Mucosa of descending colon (tissue), 3 donors: ENCODE measurements around the gene RAB22A. TPM values are rescaled to one million over a fixed set of nuclear protein-coding genes. Genes with fewer than 3 reads are reported as not detected.

ENCODE experiments used
- ATAC-seq: fragments of 200-7000 bp; cut with Tn5 transposase; one replicate; pipeline ENCODE4 v1.9.1; 2020; ENCODE audit warnings: mild to moderate bottlenecking, moderate library complexity
- DNase-seq, 3 donors: peaks; one replicate each; pipeline ENCODE4 v3.0.0-alpha.2; 2020
- H3K36me3 ChIP-seq: fragments of 200-600 bp; one replicate; pipeline ENCODE4 v1.8.0; 2021; ENCODE audit warnings: low read depth, mild to moderate bottlenecking
- H3K4me1 ChIP-seq: fragments of 200-600 bp; one replicate; pipeline ENCODE4 v1.8.0; 2021; ENCODE audit warnings: low read depth, mild to moderate bottlenecking
- H3K4me3 ChIP-seq: fragments of 200-600 bp; one replicate; pipeline ENCODE4 v1.8.0; 2021; ENCODE audit warnings: mild to moderate bottlenecking
- H3K9me3 ChIP-seq: fragments of 200-600 bp; one replicate; pipeline ENCODE4 v1.8.0; 2021; ENCODE audit warnings: mild to moderate bottlenecking
- CTCF ChIP-seq: fragments of 200-600 bp; IDR thresholded peaks from one replicate; pipeline ENCODE4 v1.8.0; 2022; ENCODE audit warnings: antibody characterized with exemption, mild to moderate bottlenecking
- intact Hi-C, 2 donors: fragments of 100-400 bp; cut with DNase I in 1 of 2; cut with micrococcal nuclease in 1 of 2; formaldehyde crosslinking; loops; one replicate each; pipeline versions ENCODE4 v1.11.0 to v1.11.1; 2022; cut with DNase I, micrococcal nuclease
- total RNA-seq, 3 donors: library from RNA; stranded (reverse); fragmentation: NEBNext Ultra II Directional in 2 of 3; extraction: Animal tissue kit (Norgen Biotek cat#: 25700) in 2 of 3; gene quantifications; one replicate each; pipeline versions ENCODE4 v1.2.1 to v1.2.4, GENCODE V29; 2021 to 2023
- donor health status: DM: no; HTN: no; CAD: no; lungs with moderate emphysema.
- donor health status: DM: no; HTN: no; CAD: no.
- donor health status: DM: no; HTN: yes; CAD: no.

RAB22A gene
- total RNA-seq, 3 donors from 2014 or later, result 20.2 to 27.3 (median 21.0) TPM

- Histone ChIP-seq H3K36me3 (no peaks in the 10 kb centered on the region), H3K9me3 (no peaks in the 10 kb centered on the region), H3K4me3 (no peak overlapping the region), H3K4me1 (peaks cover 4% of the 10 kb centered on the region)
- TF ChIP-seq CTCF, result no peak
- DNase-seq (no peak), ATAC-seq (no peak)
- intact Hi-C loops, result no loop called here
These were observed 93.3 kb downstream of the RAB22A start for GRCh38 chr20:58402827-58403226.

GRCh38 chr20:58403272-58403671, 93.8 kb downstream of the RAB22A start:
- DNase-seq, result no peak
- Histone ChIP-seq H3K36me3 (no peaks in the 10 kb centered on the region), H3K4me1 (peaks cover 4% of the 10 kb centered on the region), H3K4me3 (no peak overlapping the region), H3K9me3 (no peaks in the 10 kb centered on the region)
- ATAC-seq, result no peak
- no peak for TF ChIP-seq CTCF
- intact Hi-C loops, result no loop called here

- no peak for TF ChIP-seq CTCF
- peaks cover 10% of the 10 kb centered on the region for H3K4me1 ChIP-seq
- no peak for ATAC-seq
- intact Hi-C loops, result no loop called here
- no peak for DNase-seq
- no peaks in the 10 kb centered on the region for H3K9me3 ChIP-seq
- H3K4me3 ChIP-seq, result no peak overlapping the region
- H3K36me3 ChIP-seq, result no peaks in the 10 kb centered on the region
These were observed 96.2 kb downstream of the RAB22A start for GRCh38 chr20:58405504-58406291.

DNA sequence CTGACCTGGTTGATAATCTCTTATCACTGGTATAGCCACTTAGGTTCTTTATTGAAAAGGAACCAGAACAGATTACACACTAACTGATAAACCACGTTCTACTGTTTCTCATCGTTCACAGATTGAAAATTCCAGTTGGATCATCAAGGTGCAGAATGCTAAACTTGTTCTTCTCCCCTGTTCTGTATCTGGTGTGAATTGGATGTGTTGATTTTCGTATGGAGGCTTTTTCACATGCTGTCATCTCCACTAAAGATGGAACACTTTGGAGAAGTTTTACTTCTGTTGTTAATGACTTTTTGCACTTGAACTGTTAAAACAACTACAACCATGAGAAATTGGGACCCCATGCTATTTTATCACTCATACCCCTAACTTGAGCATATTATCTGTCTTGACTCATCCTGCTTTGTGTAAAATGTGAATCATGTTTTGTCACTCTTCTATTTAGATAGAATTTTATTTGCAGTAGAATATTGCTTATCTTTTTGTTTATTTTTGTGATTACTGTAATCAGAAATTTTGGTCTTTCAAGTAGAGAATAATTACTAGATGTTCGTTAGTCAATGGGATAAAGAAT, 97.0 kb downstream of the RAB22A start:
- no peak for DNase-seq
- no peak overlapping the region for H3K4me3 ChIP-seq
- H3K36me3 ChIP-seq, result no peaks in the 10 kb centered on the region
- ATAC-seq, result no peak
- H3K4me1 ChIP-seq, result peaks cover 10% of the 10 kb centered on the region
- no peaks in the 10 kb centered on the region for H3K9me3 ChIP-seq
- intact Hi-C loops, result no loop called here
- no peak for TF ChIP-seq CTCF

DNA sequence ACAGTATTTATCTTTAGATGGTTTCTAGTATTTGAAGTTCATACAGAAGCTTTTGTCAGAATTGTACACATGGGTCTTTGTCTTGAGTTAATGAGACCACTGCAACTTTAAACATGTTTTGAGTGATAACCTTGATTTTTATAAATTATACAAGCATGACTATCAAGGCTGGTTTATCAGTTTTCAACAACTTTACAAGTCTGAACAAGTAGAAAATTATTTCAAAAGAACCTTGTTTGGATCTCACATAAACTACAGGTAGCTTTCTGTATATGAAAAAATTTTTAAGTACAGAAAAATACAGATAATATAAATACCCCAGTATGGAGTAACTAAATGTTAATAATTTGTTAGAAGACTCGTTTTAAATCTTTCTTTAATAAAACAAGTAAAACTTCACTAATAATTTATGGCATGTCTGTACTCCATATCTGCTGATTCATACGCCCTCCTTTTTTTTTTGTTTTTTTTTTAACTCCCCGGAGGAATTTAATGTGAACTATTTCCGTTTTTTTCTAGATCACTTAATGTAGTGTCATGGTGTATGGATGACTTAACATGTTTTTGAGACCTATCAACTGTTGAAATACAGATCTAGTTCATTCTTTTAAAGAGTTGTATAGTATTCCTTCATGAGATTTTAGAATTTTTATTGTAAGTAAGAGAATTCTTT, 97.8 kb downstream of the RAB22A start:
- no peak for TF ChIP-seq CTCF
- H3K9me3 ChIP-seq, result no peaks in the 10 kb centered on the region
- no peaks in the 10 kb centered on the region for H3K36me3 ChIP-seq
- no peak for DNase-seq
- intact Hi-C loops, result no loop called here
- no peak for ATAC-seq
- H3K4me3 ChIP-seq, result no peak overlapping the region
- peaks cover 10% of the 10 kb centered on the region for H3K4me1 ChIP-seq
